K562 (cell line): ENCODE data around the gene SYNE2. TPM values are rescaled to one million over a fixed set of nuclear protein-coding genes. Genes with fewer than 3 reads are reported as not detected.

ENCODE experiments used
- ATAC-seq: fragments of 200-7000 bp; cut with Tn5 transposase; 3 replicates; pipeline ENCODE4 v1.9.1; 2020; ENCODE audit warnings: moderate library complexity
- BruUV-seq: library from RNA; stranded (reverse); fragments of 400-500 nt; replicated peaks from 2 replicates; lab custom pipeline; 2021; lab: Mats Ljungman, UMichigan
- CTCF ChIA-PET: fragments of 300-600 bp; formaldehyde crosslinking; extraction: SDS; loops from one replicate; lab custom pipeline; 2021; ENCODE audit warnings: low intra/inter-chr PET ratio; lab: Yijun Ruan, JAX
- POLR2A ChIA-PET: fragments of 300-600, 350-650 bp; sonication (Branson Sonifier 250); formaldehyde crosslinking; extraction: SDS; loops from one replicate; lab custom pipeline; 2021; ENCODE audit warnings: antibody characterized with exemption, inconsistent platforms; lab: Yijun Ruan, JAX
- DNase-seq, 4 experiments: peaks; one replicate each; pipeline versions ENCODE4 v3.0.0 to v3.0.0-alpha.2; 2011 to 2018; ENCODE audit warnings: low spot score in 3 of 4, mixed read lengths in 3 of 4; ENCODE audit errors: extremely low read depth in 1 of 4
- FAIRE-seq: peaks from 2 replicates; lab custom pipeline; 2011; peaks lifted over from hg19 to GRCh38; lab: Jason Lieb, UNC
- H2AFZ ChIP-seq: 2 replicates; pipeline ENCODE4 v1.6.0; 2011; ENCODE audit warnings: low read depth, low read length, control low read depth, inconsistent platforms
- H3K27ac ChIP-seq: fragments of 200-600 bp; 3 replicates; pipeline ENCODE4 v1.8.0; 2011; ENCODE audit warnings: low read depth, mild to moderate bottlenecking, control low read depth, inconsistent platforms, low read length, moderate library complexity, mixed read lengths; ENCODE audit errors: extremely low read depth
- H3K27me3 ChIP-seq, 2 experiments: fragments of 300-600 bp in 1 of 2; 2 replicates in 1 of 2; 3 replicates in 1 of 2; pipeline versions ENCODE4 v1.6.0 to v1.8.0; 2011; ENCODE audit warnings: inconsistent platforms in 2 of 2, low read length in 2 of 2, mild to moderate bottlenecking in 1 of 2, mixed read lengths in 1 of 2, moderate library complexity in 1 of 2; ENCODE audit not compliant: control insufficient read depth in 2 of 2, insufficient read depth in 2 of 2
- H3K36me3 ChIP-seq: fragments of 300-600 bp; 3 replicates; pipeline ENCODE4 v1.8.0; 2011; ENCODE audit warnings: mild to moderate bottlenecking, low read length, inconsistent platforms; ENCODE audit not compliant: control insufficient read depth, insufficient read depth
- H3K4me1 ChIP-seq, 2 experiments: fragments of 200-600 bp in 1 of 2; replicated peaks in 1 of 2; 2 replicates in 1 of 2; 3 replicates in 1 of 2; pipeline versions ENCODE4 v1.5.1 to v1.8.0; 2011; ENCODE audit warnings: inconsistent platforms in 2 of 2, low read length in 2 of 2, mild to moderate bottlenecking in 1 of 2, mixed read lengths in 1 of 2, moderate library complexity in 1 of 2; ENCODE audit not compliant: control insufficient read depth in 2 of 2, insufficient read depth in 2 of 2
- H3K4me2 ChIP-seq: 2 replicates; pipeline ENCODE4 v1.6.1; 2011; ENCODE audit warnings: low read length, control low read depth, inconsistent platforms, mixed read lengths; ENCODE audit not compliant: insufficient read depth
- H3K4me3 ChIP-seq: fragments of 200-600 bp; sonication (generic), shearing (Covaris generic); 2 replicates; pipeline ENCODE4 v1.5.1; 2016; ENCODE audit warnings: control low read depth, inconsistent platforms
- H3K79me2 ChIP-seq: fragments of 200-600 bp; 3 replicates; pipeline ENCODE4 v1.8.0; 2011; ENCODE audit warnings: low read length, inconsistent platforms; ENCODE audit not compliant: control insufficient read depth, insufficient read depth
- H3K9ac ChIP-seq, 2 experiments: 2 replicates each; pipeline versions ENCODE4 v1.6.0 to v1.6.1; 2011; ENCODE audit warnings: low read depth in 2 of 2, low read length in 2 of 2, control low read depth in 1 of 2, inconsistent platforms in 1 of 2, mild to moderate bottlenecking in 1 of 2, mixed read lengths in 1 of 2; ENCODE audit not compliant: insufficient read depth in 1 of 2
- H3K9me1 ChIP-seq: one replicate; pipeline ENCODE4 v1.6.0; 2011; ENCODE audit warnings: inconsistent platforms, mild to moderate bottlenecking, low read length, moderate library complexity; ENCODE audit not compliant: control insufficient read depth, insufficient read depth
- H3K9me3 ChIP-seq: replicated peaks from 2 replicates; pipeline ENCODE4 v1.5.1; 2011; ENCODE audit warnings: low read depth, low read length, inconsistent platforms; ENCODE audit not compliant: control insufficient read depth, insufficient read depth
- H4K20me1 ChIP-seq: replicated peaks from 2 replicates; pipeline ENCODE4 v1.6.1; 2011; ENCODE audit warnings: low read length, inconsistent platforms, mixed read lengths; ENCODE audit not compliant: control insufficient read depth, insufficient read depth
- ATF1 ChIP-seq, 2 experiments: fragments of 450-650 bp in 1 of 2; IDR thresholded peaks; 2 replicates each; pipeline ENCODE4 v1.6.1; 2016; ENCODE audit warnings: missing compliant biosample characterization in 1 of 2, missing genetic modification characterization in 1 of 2
- ATF4 ChIP-seq: fragments of 450-650 bp; formaldehyde crosslinking; IDR thresholded peaks from 2 replicates; pipeline ENCODE4 v1.4.0; 2022; ENCODE audit warnings: mild to moderate bottlenecking, moderate library complexity
- ELF1 ChIP-seq: fragments of 200-800 bp; sonication (Bioruptor generic); IDR thresholded peaks from 2 replicates; pipeline ENCODE4 v1.6.1; 2016; ENCODE audit warnings: missing genetic modification characterization, missing compliant biosample characterization
- HDAC1 ChIP-seq, 2 experiments: fragments of 450-650 bp; IDR thresholded peaks; 2 replicates each; pipeline ENCODE4 v1.6.1; 2016 to 2017; ENCODE audit warnings: inconsistent platforms in 1 of 2, mild to moderate bottlenecking in 1 of 2, moderate library complexity in 1 of 2
- MCM5 ChIP-seq: fragments of 450-650 bp; IDR thresholded peaks from 2 replicates; pipeline ENCODE4 v1.6.1; 2016; ENCODE audit warnings: low read depth
- POLR2AphosphoS2 ChIP-seq: IDR thresholded peaks from 2 replicates; pipeline ENCODE4 v1.6.1; 2012; ENCODE audit warnings: low read length, improper control_type of control experiment
- SAP30 ChIP-seq: fragments of 200-600 bp; sonication (generic); IDR thresholded peaks from 2 replicates; pipeline ENCODE4 v1.6.1; 2012; ENCODE audit warnings: borderline replicate concordance, low read depth, mild to moderate bottlenecking, moderate library complexity, low read length, control low read depth, inconsistent platforms; ENCODE audit not compliant: insufficient read depth, poor library complexity, severe bottlenecking
- ZFP30 ChIP-seq: fragments of 250-450 bp; sonication (Bioruptor Pico); IDR thresholded peaks from 2 replicates; pipeline ENCODE4 v1.8.0; 2022; ENCODE audit warnings: moderate library complexity, mild to moderate bottlenecking, inconsistent platforms, borderline replicate concordance
- in situ Hi-C: fragments of 300-500 bp; cut with MboI; formaldehyde crosslinking; loops from 4 replicates; pipeline ENCODE4 v1.15.0; 2018; ENCODE audit warnings: inconsistent platforms, mixed read lengths
- intact Hi-C: fragments of 100-400 bp; cut with micrococcal nuclease; formaldehyde crosslinking; loops from 2 replicates; pipeline ENCODE4 v1.14.2; 2022
- polyA plus RNA-seq, 8 experiments: library from polyadenylated mRNA; depleted of rRNA in 4 of 8; stranded (reverse) in 5 of 8; unstranded in 3 of 8; fragments of >200 nt; fragmentation: Nextera tagmentation in 2 of 8; fragmentation: Illumina TruSeq in 1 of 8; extraction: Ambion mirVana in 2 of 8; extraction: Trizol in 1 of 8; gene quantifications; 2 replicates each; pipeline versions ENCODE4 v1.2.1 to v1.2.3, GENCODE V29; 2011 to 2014; ENCODE audit warnings: inconsistent platforms in 1 of 8, missing spikeins in 1 of 8
- total RNA-seq, 7 experiments: library from RNA; depleted of rRNA in 6 of 7; stranded (reverse); fragments of >200 nt in 6 of 7; fragmentation: Illumina TruSeq in 2 of 7; extraction: Trizol in 2 of 7; gene quantifications; 2 replicates each; pipeline versions ENCODE4 v1.2.1 to v1.2.3, GENCODE V29; 2011 to 2021; ENCODE audit warnings: low replicate concordance in 1 of 7
- TF ChIP-seq, protein P1 (sequence below): sonication (generic); formaldehyde crosslinking; IDR thresholded peaks from 2 replicates; pipeline ENCODE4 v1.8.0; 2022; ENCODE audit warnings: missing genetic modification reagents, mild to moderate bottlenecking, borderline replicate concordance

The SYNE2 gene
- total and polyA plus RNA-seq, 9 of the 15 experiments (the other 6 are each of a cell fraction or from before 2014, with no cell fraction given) = 0.06 to 0.53 (median 0.11) TPM

- Histone ChIP-seq H3K9me1 (no peaks in the 10 kb centered on the region), H3K79me2 (no peaks in the 10 kb centered on the region), H3K4me2 (no peak overlapping the region), H3K4me1 (no peaks in the 10 kb centered on the region), H3K4me3 (no peak overlapping the region), H3K36me3 (no peaks in the 10 kb centered on the region), H4K20me1 (no peaks in the 10 kb centered on the region), H3K9me3 (no peaks in the 10 kb centered on the region), H3K9ac (no peak overlapping the region), H2AFZ (no peak overlapping the region), H3K27ac (no peak overlapping the region), H3K27me3 (no peaks in the 10 kb centered on the region)
- in situ Hi-C loops (no loop called here), intact Hi-C loops (no loop called here)
- BruUV-seq = no TSS peak
- FAIRE-seq = no peak
- TF ChIP-seq ATF1 (CRISPR knock-in tag; IDR thresholded peaks at IDR 0.05) = no peak
- TF ChIP-seq ATF1 (tag; IDR thresholded peaks at IDR 0.05) = no peak
- no peak for TF ChIP-seq SAP30
- TF ChIP-seq MCM5 = no peak
- TF ChIP-seq POLR2AphosphoS2 = no peak
- TF ChIP-seq ZFP30 (CRISPR knock-in tag) = no peak
- TF ChIP-seq ATF4 (CRISPR knock-in tag) = no peak
- TF ChIP-seq, protein P1, sequence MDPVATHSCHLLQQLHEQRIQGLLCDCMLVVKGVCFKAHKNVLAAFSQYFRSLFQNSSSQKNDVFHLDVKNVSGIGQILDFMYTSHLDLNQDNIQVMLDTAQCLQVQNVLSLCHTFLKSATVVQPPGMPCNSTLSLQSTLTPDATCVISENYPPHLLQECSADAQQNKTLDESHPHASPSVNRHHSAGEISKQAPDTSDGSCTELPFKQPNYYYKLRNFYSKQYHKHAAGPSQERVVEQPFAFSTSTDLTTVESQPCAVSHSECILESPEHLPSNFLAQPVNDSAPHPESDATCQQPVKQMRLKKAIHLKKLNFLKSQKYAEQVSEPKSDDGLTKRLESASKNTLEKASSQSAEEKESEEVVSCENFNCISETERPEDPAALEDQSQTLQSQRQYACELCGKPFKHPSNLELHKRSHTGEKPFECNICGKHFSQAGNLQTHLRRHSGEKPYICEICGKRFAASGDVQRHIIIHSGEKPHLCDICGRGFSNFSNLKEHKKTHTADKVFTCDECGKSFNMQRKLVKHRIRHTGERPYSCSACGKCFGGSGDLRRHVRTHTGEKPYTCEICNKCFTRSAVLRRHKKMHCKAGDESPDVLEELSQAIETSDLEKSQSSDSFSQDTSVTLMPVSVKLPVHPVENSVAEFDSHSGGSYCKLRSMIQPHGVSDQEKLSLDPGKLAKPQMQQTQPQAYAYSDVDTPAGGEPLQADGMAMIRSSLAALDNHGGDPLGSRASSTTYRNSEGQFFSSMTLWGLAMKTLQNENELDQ (CRISPR knock-in tag) = no peak
- TF ChIP-seq HDAC1 (IDR thresholded peaks at IDR 0.05) = no peak
- TF ChIP-seq ELF1 = no peak
- ChIA-PET CTCF (no interaction called here), POLR2A (no interaction called here)
- no peak for DNase-seq
- ATAC-seq = no peak
Observed at GRCh38 chr14:63909984-63910383, 57.2 kb downstream of the SYNE2 start.
